Lower lobe of right lung (tissue), 2 donors: Measurements from ENCODE around the gene DNAH17. TPM values are rescaled to one million over a fixed set of nuclear protein-coding genes. Genes with fewer than 3 reads are reported as not detected.
A peak's percentile ranks its signal among the peaks of the same experiment; 100 is the strongest.

Source experiments
- ATAC-seq, 2 donors: fragments of 200-7000 bp; cut with Tn5 transposase; one replicate each; pipeline ENCODE4 v1.9.1; 2020 to 2022; ENCODE audit warnings: mild to moderate bottlenecking in 2 of 2, moderate library complexity in 2 of 2
- DNase-seq: peaks from one replicate; pipeline ENCODE4 v3.0.0-alpha.2; 2020
- H3K27ac ChIP-seq: fragments of 200-600 bp; one replicate; pipeline ENCODE4 v1.8.0; 2022
- H3K27me3 ChIP-seq: fragments of 200-600 bp; one replicate; pipeline ENCODE4 v1.8.0; 2022; ENCODE audit warnings: low read depth
- H3K36me3 ChIP-seq: fragments of 200-600 bp; one replicate; pipeline ENCODE4 v1.8.0; 2022; ENCODE audit warnings: mild to moderate bottlenecking
- H3K4me1 ChIP-seq: fragments of 200-600 bp; one replicate; pipeline ENCODE4 v1.8.0; 2022
- H3K4me3 ChIP-seq: fragments of 200-600 bp; one replicate; pipeline ENCODE4 v1.8.0; 2022; ENCODE audit warnings: mild to moderate bottlenecking
- H3K9me3 ChIP-seq: fragments of 200-600 bp; one replicate; pipeline ENCODE4 v1.8.0; 2022
- intact Hi-C: fragments of 100-400 bp; cut with DNase I; formaldehyde crosslinking; loops from one replicate; pipeline ENCODE4 v1.11.0; 2022
- total RNA-seq: library from RNA; stranded (reverse); fragmentation: NEBNext Ultra II Directional; extraction: Animal tissue kit (Norgen Biotek cat#: 25700); gene quantifications from one replicate; pipeline ENCODE4 v1.2.1, GENCODE V29; 2021
- TF ChIP-seq, protein P1 (sequence below): fragments of 200-600 bp; IDR thresholded peaks from one replicate; pipeline ENCODE4 v1.8.0; 2022; ENCODE audit warnings: antibody characterized with exemption, mild to moderate bottlenecking
- donor health status: DM: no; HTN: yes; CAD: no; lungs with severe emphysema.

Gene DNAH17
- total RNA-seq, 1 donor from 2014 or later, result 2.8 TPM

DNA sequence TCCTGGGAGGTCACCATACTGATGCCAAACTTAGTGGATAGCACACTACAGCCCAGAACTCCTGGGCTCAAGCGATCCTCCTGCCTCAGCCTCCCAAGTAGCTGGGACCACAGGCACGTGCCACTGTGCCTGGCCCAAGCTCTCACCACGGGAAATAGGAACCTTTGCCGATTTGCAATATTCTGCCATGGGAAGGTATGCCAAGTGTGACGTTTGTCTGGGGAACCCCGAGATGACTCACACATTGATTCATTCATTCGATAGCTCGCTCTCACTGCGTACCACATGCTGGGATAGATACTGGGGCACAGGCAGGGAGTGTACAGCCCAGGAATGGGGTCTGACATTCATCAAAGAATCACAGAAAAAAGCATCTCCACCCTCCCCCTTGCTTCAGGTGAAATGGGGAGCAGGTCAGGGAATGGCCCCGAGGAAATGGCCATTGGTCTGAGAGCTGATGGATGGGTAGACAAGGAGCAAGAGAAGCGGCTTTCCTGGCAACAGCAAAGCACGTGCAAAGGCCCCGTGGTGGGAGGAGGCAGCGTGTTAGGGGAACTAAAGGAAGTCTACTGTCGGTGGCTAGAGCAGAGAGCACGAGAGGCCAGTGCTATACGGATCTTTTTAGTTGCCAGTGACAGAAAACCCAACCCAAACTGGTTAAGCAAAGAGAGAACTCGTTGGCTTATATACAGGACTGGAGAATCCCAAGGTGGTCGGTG is 44.1 kb downstream of the DNAH17 start:
- Histone ChIP-seq H3K27me3 (no peaks in the 10 kb centered on the region), H3K4me3 (no peak overlapping the region), H3K36me3 (no peaks in the 10 kb centered on the region), H3K9me3 (no peaks in the 10 kb centered on the region), H3K4me1 (peaks cover 23% of the 10 kb centered on the region), H3K27ac (no peak overlapping the region)
- intact Hi-C loops, result no loop called here
- DNase-seq (no peak), ATAC-seq (no peak)
- TF ChIP-seq, protein P1, sequence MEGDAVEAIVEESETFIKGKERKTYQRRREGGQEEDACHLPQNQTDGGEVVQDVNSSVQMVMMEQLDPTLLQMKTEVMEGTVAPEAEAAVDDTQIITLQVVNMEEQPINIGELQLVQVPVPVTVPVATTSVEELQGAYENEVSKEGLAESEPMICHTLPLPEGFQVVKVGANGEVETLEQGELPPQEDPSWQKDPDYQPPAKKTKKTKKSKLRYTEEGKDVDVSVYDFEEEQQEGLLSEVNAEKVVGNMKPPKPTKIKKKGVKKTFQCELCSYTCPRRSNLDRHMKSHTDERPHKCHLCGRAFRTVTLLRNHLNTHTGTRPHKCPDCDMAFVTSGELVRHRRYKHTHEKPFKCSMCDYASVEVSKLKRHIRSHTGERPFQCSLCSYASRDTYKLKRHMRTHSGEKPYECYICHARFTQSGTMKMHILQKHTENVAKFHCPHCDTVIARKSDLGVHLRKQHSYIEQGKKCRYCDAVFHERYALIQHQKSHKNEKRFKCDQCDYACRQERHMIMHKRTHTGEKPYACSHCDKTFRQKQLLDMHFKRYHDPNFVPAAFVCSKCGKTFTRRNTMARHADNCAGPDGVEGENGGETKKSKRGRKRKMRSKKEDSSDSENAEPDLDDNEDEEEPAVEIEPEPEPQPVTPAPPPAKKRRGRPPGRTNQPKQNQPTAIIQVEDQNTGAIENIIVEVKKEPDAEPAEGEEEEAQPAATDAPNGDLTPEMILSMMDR, result no peak

DNA sequence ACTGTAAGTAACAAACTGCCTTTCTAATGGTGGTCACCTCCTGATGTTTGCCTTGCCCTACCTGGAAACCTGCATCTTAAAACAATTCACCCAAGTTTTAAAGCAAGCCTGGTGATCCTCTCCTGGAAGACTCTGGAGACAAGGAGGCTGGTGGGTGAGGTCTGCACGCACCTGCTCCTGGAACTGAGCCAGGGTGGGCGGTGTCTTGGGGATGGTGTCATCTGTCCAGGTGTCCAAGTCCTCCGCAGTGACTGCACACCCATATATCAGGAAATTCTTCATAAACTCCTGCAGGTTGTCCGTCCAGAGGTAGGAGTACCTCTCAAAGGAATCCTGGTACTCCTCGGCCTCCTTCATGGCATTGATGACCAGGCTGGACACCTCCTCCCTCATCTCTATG is 44.9 kb downstream of the DNAH17 start:
- H3K9me3 ChIP-seq, result no peaks in the 10 kb centered on the region
- no peaks in the 10 kb centered on the region for H3K27me3 ChIP-seq
- peaks cover 23% of the 10 kb centered on the region for H3K4me1 ChIP-seq
- H3K4me3 ChIP-seq, result no peak overlapping the region
- DNase-seq (no peak), ATAC-seq (no peak)
- no peak overlapping the region for H3K27ac ChIP-seq
- TF ChIP-seq, protein P1, result no peak
- H3K36me3 ChIP-seq, result no peaks in the 10 kb centered on the region
- intact Hi-C loops, result no loop called here

DNA sequence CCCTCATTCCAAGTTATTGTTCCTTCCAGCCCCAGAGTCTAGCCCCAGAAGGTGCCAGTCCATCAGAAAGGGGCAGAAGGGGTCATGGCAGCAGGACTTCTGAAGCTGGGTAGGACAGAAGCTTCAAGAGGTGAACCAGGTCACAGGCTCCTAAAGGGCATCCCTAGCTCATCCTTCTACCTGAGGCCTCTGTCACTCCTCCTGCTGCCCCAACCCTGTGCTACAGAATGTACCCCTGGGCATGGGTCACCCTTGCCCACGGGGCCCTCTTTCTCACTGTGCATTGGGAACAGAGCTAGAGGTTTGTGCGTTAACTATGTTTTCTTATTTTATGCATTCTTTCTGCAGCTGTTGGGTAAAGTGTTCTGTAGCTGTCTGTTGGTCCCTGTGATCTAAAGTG is 46.5 kb downstream of the DNAH17 start:
- H3K4me1 ChIP-seq, result peaks cover 15% of the 10 kb centered on the region
- H3K27ac ChIP-seq, result peak overlapping the region; percentile 58
- TF ChIP-seq, protein P1, result no peak
- no peaks in the 10 kb centered on the region for H3K9me3 ChIP-seq
- H3K36me3 ChIP-seq, result no peaks in the 10 kb centered on the region
- no peaks in the 10 kb centered on the region for H3K27me3 ChIP-seq
- intact Hi-C loops, result no loop called here
- ATAC-seq (no peak), DNase-seq (no peak)
- no peak overlapping the region for H3K4me3 ChIP-seq

DNA sequence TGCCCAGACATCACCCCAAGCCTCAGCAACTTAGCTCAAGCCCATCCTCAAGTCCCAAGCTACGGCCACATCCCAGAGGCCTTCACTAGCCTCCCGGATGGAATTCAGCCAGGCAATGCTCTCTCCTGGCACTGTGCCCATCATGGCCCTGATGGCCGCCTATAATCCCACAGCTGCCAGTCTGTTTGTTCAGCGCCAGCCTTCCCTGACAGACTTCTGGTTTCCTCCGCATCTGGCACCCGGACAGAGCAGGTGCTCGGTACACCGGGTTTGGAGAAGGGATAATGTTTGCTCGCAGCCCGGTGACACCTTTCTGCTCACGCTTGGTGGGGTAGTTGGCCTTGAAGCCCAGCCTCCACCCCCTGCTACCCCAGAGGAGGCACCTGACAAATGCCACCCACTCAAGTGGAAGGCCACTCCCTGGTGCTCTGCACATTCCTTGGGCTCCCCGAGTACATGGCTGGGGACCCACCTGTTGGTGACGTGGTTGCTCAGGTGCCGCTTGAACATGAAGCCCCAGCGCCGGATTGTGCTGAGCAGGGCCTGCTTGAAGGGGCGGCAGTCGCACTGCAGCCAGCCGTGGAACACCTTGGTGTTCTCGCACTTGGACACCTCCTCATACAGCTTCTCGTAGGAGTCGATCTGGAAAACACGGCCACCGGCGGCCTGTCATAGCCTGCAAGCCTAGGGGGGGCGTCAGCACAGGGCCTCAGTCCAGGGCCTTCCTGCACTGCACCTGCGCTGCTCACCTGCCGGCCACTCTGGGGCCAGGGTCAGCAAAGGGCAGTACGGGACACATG is 47.1 kb downstream of the DNAH17 start:
- H3K27me3 ChIP-seq, result no peaks in the 10 kb centered on the region
- H3K9me3 ChIP-seq, result no peaks in the 10 kb centered on the region
- ATAC-seq, result peak; percentile 82 to 87
- H3K4me3 ChIP-seq, result no peak overlapping the region
- intact Hi-C loops, result no loop called here
- H3K4me1 ChIP-seq, result peaks cover 9% of the 10 kb centered on the region
- TF ChIP-seq, protein P1, result no peak
- no peaks in the 10 kb centered on the region for H3K36me3 ChIP-seq
- peak overlapping the region; percentile 58 for H3K27ac ChIP-seq
- peak; percentile 85 for DNase-seq

DNA sequence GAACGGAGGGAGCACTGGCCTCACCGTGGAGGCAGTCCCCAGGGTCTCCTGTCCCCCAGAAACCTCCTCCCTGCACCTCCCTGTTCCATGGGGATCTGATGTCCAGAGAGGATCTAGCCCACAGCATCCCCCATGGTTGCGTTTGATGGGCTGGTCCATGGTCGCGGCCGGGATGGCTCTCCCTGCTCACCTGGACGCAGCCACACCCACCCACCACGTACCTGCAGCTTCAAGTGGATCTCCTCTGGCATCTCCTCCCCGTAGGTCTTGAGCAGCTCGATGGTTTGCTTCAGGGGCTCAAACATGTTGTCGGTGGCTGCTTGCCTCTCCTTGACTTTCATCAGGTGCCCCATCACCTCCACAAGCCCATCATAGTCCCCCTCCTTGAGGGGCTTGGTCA is 47.9 kb downstream of the DNAH17 start:
- intact Hi-C loops, result no loop called here
- Histone ChIP-seq H3K4me1 (peaks cover under 1% of the 10 kb centered on the region), H3K9me3 (no peaks in the 10 kb centered on the region), H3K27ac (peak overlapping the region; percentile 58), H3K4me3 (no peak overlapping the region), H3K36me3 (no peaks in the 10 kb centered on the region), H3K27me3 (no peaks in the 10 kb centered on the region)
- ATAC-seq, result no peak
- TF ChIP-seq, protein P1, result no peak
- no peak for DNase-seq
